ENCODE data around the gene NANOS1. TPM values are rescaled to one million over a fixed set of nuclear protein-coding genes. Genes with fewer than 3 reads are reported as not detected.
A peak's percentile ranks its signal among the peaks of the same experiment; 100 is the strongest.

Gene NANOS1
- total and polyA plus RNA-seq, 3 donors from 2014 or later: 2.5 to 4.4 (median 3.8) TPM

DNA sequence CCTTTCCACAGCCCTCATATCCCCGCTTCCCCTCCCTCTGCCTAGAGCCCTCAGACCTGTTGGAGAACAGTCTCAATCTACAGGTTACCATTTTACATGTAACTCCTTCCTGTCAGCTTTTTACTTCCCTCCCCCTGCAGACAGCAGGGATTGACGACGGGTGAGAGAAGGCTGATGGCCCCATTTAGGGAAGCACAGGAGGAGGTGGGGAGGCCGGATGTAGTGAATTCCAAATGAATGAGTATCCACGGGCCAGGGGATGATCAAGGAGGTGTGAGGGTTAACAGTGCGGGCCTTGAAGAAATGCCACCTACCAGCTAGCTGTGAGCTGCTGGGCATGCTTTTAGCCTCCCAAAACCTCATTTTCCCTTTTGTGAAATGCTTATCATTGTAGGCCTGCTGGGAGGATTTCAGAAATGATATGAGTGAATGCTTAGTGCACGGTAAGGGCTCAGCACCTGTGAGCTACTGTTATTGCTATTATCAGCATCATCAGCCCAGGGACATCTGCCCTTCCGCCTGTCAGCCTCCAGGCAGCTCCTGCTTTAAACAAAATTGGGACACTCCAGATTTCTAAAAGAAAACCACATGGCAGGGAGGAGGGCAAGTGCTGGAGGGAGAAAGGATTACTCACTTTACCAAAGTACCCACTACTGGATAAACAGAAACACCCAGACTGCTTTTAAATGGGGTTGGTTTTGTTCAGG is 6.5 kb upstream of the NANOS1 start:
- no peak for TF ChIP-seq POLR2A (IDR thresholded peaks at IDR 0.05)
- TF ChIP-seq, protein P1, sequence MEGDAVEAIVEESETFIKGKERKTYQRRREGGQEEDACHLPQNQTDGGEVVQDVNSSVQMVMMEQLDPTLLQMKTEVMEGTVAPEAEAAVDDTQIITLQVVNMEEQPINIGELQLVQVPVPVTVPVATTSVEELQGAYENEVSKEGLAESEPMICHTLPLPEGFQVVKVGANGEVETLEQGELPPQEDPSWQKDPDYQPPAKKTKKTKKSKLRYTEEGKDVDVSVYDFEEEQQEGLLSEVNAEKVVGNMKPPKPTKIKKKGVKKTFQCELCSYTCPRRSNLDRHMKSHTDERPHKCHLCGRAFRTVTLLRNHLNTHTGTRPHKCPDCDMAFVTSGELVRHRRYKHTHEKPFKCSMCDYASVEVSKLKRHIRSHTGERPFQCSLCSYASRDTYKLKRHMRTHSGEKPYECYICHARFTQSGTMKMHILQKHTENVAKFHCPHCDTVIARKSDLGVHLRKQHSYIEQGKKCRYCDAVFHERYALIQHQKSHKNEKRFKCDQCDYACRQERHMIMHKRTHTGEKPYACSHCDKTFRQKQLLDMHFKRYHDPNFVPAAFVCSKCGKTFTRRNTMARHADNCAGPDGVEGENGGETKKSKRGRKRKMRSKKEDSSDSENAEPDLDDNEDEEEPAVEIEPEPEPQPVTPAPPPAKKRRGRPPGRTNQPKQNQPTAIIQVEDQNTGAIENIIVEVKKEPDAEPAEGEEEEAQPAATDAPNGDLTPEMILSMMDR (IDR thresholded peaks at IDR 0.05): no peak
- intact Hi-C loops (cut with DNase I; ENCODE audit: low total_unique reads): no loop called here
- DNase-seq: no peak
- no peaks in the 10 kb centered on the region for H3K9me3 ChIP-seq
- 70 to 71% methylated on average over 8 of the region's 8 CpGs for WGBS, 2 donors
- H3K36me3 ChIP-seq (ENCODE audit: low read depth, missing control alignments): no peaks in the 10 kb centered on the region
- H3K27me3 ChIP-seq: no peaks in the 10 kb centered on the region
- no peak overlapping the region for H3K4me3 ChIP-seq
- no peak overlapping the region for H3K27ac ChIP-seq
- H3K4me1 ChIP-seq: no peaks in the 10 kb centered on the region

- H3K4me3 ChIP-seq: no peak overlapping the region
- H3K4me1 ChIP-seq: no peaks in the 10 kb centered on the region
- no peak overlapping the region for H3K27ac ChIP-seq
- no peaks in the 10 kb centered on the region for H3K36me3 ChIP-seq (ENCODE audit: low read depth, missing control alignments)
- WGBS, 2 donors: 69 to 80% methylated on average over 8 of the region's 8 CpGs
- no peaks in the 10 kb centered on the region for H3K9me3 ChIP-seq
- H3K27me3 ChIP-seq: no peaks in the 10 kb centered on the region
- no peak for DNase-seq
- TF ChIP-seq POLR2A (IDR thresholded peaks at IDR 0.05): no peak
- TF ChIP-seq, protein P1 (IDR thresholded peaks at IDR 0.05): no peak
- intact Hi-C loops (cut with DNase I; ENCODE audit: low total_unique reads): no loop called here
These were observed 6.0 kb upstream of the NANOS1 start for GRCh38 chr10:119023553-119023868.

GRCh38 chr10:119024882-119025281 is 4.6 kb upstream of the NANOS1 start:
- intact Hi-C loops (cut with DNase I; ENCODE audit: low total_unique reads): no loop called here
- H3K9me3 ChIP-seq: no peaks in the 10 kb centered on the region
- no peak overlapping the region for H3K4me3 ChIP-seq
- WGBS, 2 donors: 67 to 83% methylated on average over 3 to 6 of the region's 6 CpGs
- H3K4me1 ChIP-seq: no peaks in the 10 kb centered on the region
- TF ChIP-seq, protein P1 (IDR thresholded peaks at IDR 0.05): no peak
- no peak for TF ChIP-seq POLR2A (IDR thresholded peaks at IDR 0.05)
- H3K36me3 ChIP-seq (ENCODE audit: low read depth, missing control alignments): no peaks in the 10 kb centered on the region
- H3K27ac ChIP-seq: no peak overlapping the region
- no peaks in the 10 kb centered on the region for H3K27me3 ChIP-seq
- no peak for DNase-seq

- Histone ChIP-seq H3K27ac (no peak overlapping the region), H3K36me3 (ENCODE audit: low read depth, missing control alignments) (no peaks in the 10 kb centered on the region), H3K27me3 (no peaks in the 10 kb centered on the region), H3K9me3 (no peaks in the 10 kb centered on the region), H3K4me3 (no peak overlapping the region), H3K4me1 (no peaks in the 10 kb centered on the region)
- intact Hi-C loops (cut with DNase I; ENCODE audit: low total_unique reads): no loop called here
- peak; percentile 48 for DNase-seq
- TF ChIP-seq, protein P1 (IDR thresholded peaks at IDR 0.05): no peak
- no peak for TF ChIP-seq POLR2A (IDR thresholded peaks at IDR 0.05)
- WGBS, 2 donors: 57 to 61% methylated on average over 4 to 7 of the region's 7 CpGs
These were observed 4.2 kb upstream of the NANOS1 start for GRCh38 chr10:119025336-119025735.

DNA sequence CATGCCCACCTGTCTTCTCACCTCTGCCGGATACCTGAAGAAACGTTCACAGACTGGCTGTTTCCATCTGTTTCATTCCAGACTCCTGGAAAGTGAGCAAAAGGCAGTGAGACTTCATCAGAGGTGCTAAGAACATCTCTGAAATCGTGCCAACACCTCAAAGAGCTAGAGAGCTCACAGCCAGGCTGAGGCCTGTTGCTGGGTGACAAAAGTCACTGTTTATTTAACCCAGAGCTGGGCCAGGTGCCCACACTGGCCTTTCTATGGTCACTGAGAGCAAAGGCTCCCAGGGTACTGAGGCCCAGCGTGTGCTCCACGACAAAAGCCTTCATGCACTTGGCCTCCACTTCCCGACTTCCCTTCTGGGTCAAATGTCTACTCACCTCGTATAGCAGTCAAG is 3.7 kb upstream of the NANOS1 start:
- no peak for DNase-seq
- Histone ChIP-seq H3K36me3 (ENCODE audit: low read depth, missing control alignments) (no peaks in the 10 kb centered on the region), H3K4me1 (no peaks in the 10 kb centered on the region), H3K27me3 (no peaks in the 10 kb centered on the region), H3K4me3 (no peak overlapping the region), H3K27ac (no peak overlapping the region), H3K9me3 (no peaks in the 10 kb centered on the region)
- intact Hi-C loops (cut with DNase I; ENCODE audit: low total_unique reads): no loop called here
- 78 to 81% methylated on average over 7 of the region's 7 CpGs for WGBS, 2 donors
- TF ChIP-seq POLR2A (IDR thresholded peaks at IDR 0.05): no peak
- TF ChIP-seq, protein P1 (IDR thresholded peaks at IDR 0.05): no peak
